ENCODE results near the gene DCUN1D5. TPM values are rescaled to one million over a fixed set of nuclear protein-coding genes. Genes with fewer than 3 reads are reported as not detected.
A peak's percentile ranks its signal among the peaks of the same experiment; 100 is the strongest.

DCUN1D5 gene
- total RNA-seq, 1 donor from 2014 or later: 87.1 TPM

- Mint-ChIP-seq H3K4me3 (no peak overlapping the region), H3K27me3 (no peaks in the 10 kb centered on the region), H3K27ac (no peak overlapping the region), H3K36me3 (ENCODE audit: low read depth) (peaks cover 49% of the 10 kb centered on the region), H3K4me1 (no peaks in the 10 kb centered on the region), H3K9me3 (no peaks in the 10 kb centered on the region)
- intact Hi-C loops (cut with micrococcal nuclease): loop anchor here (2.0 kb wide), 1 partner anchor 14 kb away; the partner anchor contains the start of gene DCUN1D5
- DNase-seq: no peak
Observed at GRCh38 chr11:103078710-103079109, 13.2 kb downstream of the DCUN1D5 start.

DNA sequence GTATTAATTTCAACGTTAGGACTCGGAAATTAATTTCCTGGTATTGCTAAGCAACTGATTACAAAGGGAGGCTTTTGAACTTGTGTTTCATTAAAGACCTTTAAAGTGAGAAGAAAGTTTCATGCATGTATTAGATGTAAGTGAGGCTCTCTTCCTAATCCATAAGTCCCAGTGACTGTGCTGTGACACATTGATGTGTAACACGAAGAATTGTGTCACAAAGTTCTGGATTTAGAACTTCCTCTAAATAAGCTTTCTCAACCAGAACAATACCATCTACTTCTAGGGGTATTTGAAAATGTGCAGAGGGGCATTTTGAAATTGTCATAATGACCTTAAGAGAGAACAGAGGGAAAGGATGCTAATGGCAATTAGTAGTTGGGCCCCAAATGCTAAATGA lies 14.4 kb downstream of the DCUN1D5 start:
- no peaks in the 10 kb centered on the region for H3K9me3 Mint-ChIP-seq
- H3K36me3 Mint-ChIP-seq (ENCODE audit: low read depth): peaks cover 51% of the 10 kb centered on the region
- H3K4me3 Mint-ChIP-seq: no peak overlapping the region
- intact Hi-C loops (cut with micrococcal nuclease): no loop called here
- DNase-seq: no peak
- H3K4me1 Mint-ChIP-seq: peaks cover 1% of the 10 kb centered on the region
- no peaks in the 10 kb centered on the region for H3K27me3 Mint-ChIP-seq
- no peak overlapping the region for H3K27ac Mint-ChIP-seq

- no peak for DNase-seq
- Mint-ChIP-seq H3K27ac (no peak overlapping the region), H3K27me3 (no peaks in the 10 kb centered on the region), H3K4me1 (peaks cover 1% of the 10 kb centered on the region), H3K4me3 (no peak overlapping the region), H3K9me3 (no peaks in the 10 kb centered on the region), H3K36me3 (ENCODE audit: low read depth) (peaks cover 52% of the 10 kb centered on the region)
- intact Hi-C loops (cut with micrococcal nuclease): no loop called here
Observed at GRCh38 chr11:103076361-103076760, 15.6 kb downstream of the DCUN1D5 start.

DNA sequence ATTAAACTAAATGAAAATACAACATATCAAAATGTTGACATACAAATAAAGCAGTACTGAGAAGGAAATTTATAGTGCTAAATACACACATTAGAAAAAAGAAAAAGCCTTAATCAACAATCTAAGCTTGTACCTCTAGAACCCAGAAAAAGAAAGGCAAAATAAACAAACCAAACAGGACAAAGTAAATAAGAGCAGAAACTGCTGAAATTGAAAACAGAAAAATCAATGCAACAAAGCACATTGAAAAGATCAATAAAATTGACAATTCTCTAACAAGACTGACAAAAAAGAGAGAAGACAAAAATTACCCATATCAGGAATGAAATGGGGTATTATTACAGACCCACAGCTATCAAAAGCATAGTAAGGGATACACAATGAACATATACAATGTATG lies 21.0 kb downstream of the DCUN1D5 start:
- intact Hi-C loops (cut with micrococcal nuclease): no loop called here
- Mint-ChIP-seq H3K9me3 (no peaks in the 10 kb centered on the region), H3K4me1 (peaks cover 35% of the 10 kb centered on the region), H3K27me3 (no peaks in the 10 kb centered on the region), H3K27ac (peak overlapping the region; percentile 19), H3K36me3 (ENCODE audit: low read depth) (peaks cover 53% of the 10 kb centered on the region), H3K4me3 (no peak overlapping the region)
- DNase-seq: no peak

- Mint-ChIP-seq H3K36me3 (ENCODE audit: low read depth) (peaks cover 55% of the 10 kb centered on the region), H3K9me3 (no peaks in the 10 kb centered on the region), H3K4me1 (peaks cover 35% of the 10 kb centered on the region), H3K27me3 (no peaks in the 10 kb centered on the region), H3K4me3 (peak overlapping the region; percentile 24), H3K27ac (no peak overlapping the region)
- intact Hi-C loops (cut with micrococcal nuclease): no loop called here
- no peak for DNase-seq
Observed at GRCh38 chr11:103070142-103070541, 21.8 kb downstream of the DCUN1D5 start.

- no peaks in the 10 kb centered on the region for H3K27me3 Mint-ChIP-seq
- H3K36me3 Mint-ChIP-seq (ENCODE audit: low read depth): peaks cover 53% of the 10 kb centered on the region
- H3K27ac Mint-ChIP-seq: peak overlapping the region; percentile 35
- peaks cover 35% of the 10 kb centered on the region for H3K4me1 Mint-ChIP-seq
- intact Hi-C loops (cut with micrococcal nuclease): no loop called here
- no peaks in the 10 kb centered on the region for H3K9me3 Mint-ChIP-seq
- DNase-seq: no peak
- no peak overlapping the region for H3K4me3 Mint-ChIP-seq
Observed at GRCh38 chr11:103069367-103069766, 22.6 kb downstream of the DCUN1D5 start.

DNA sequence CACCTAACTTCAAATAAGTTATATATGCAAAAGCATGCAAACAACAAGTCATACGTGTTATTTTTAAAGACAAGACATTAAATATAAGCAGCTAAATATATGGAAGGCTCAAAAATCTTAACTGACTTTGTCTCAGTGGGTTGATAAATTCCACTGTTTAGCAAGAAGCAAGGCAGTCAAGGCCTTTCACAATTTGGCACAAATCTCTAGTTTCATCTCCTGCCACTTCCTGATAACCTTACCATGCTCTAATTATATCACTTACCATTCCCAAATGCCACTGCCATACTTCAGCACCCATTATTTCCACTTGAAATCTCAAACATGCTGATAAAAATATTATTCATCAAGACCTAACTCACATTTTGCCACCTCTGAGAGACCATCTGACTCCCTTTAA lies 24.8 kb downstream of the DCUN1D5 start:
- intact Hi-C loops (cut with micrococcal nuclease): loop anchor here (2.0 kb wide), 1 partner anchor 26 kb away; the partner anchor contains the start of gene DCUN1D5

GRCh38 chr11:103061656-103062055 lies 30.3 kb downstream of the DCUN1D5 start:
- Mint-ChIP-seq H3K4me1 (peaks cover 1% of the 10 kb centered on the region), H3K27ac (no peak overlapping the region), H3K36me3 (ENCODE audit: low read depth) (peaks cover 38% of the 10 kb centered on the region), H3K27me3 (no peaks in the 10 kb centered on the region), H3K9me3 (no peaks in the 10 kb centered on the region), H3K4me3 (no peak overlapping the region)
- no peak for DNase-seq
- intact Hi-C loops (cut with micrococcal nuclease): no loop called here

More for the DNA sequence above, 24.8 kb downstream of the DCUN1D5 start:
- no peak for DNase-seq
- Mint-ChIP-seq H3K4me1 (peaks cover 34% of the 10 kb centered on the region), H3K9me3 (no peaks in the 10 kb centered on the region), H3K4me3 (no peak overlapping the region), H3K36me3 (ENCODE audit: low read depth) (peaks cover 52% of the 10 kb centered on the region), H3K27me3 (no peaks in the 10 kb centered on the region), H3K27ac (no peak overlapping the region)

DNA sequence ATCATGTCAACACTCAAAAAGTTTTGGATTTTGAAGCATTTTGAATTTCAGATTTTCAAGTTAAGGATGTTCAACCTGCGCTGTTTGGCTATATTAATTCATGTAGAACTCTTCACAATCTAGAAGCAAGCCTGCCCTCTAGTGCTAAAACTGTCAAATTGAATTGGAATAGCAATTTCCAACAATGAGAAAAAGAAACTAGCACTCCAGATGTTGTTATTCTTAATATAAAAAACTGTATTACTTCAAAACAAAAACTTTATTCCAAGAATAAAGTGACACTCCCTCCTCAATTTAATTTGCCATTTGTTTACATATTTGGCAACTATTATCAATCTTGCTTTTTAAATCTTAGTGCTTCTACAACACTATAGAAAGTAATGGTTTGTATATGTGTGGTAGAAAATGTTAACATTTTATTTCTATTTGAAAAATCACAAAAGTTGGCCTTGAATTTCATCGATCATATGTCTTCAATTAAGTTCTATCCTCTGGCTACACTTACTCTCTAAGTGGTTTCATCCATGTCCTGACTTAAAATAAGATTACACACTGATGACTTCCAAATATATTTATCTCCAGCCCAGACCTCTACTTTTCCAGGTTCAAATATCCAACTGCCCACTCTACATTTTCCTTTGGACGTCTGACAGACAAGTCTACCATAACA lies 36.6 kb downstream of the DCUN1D5 start:
- no peak overlapping the region for H3K4me3 Mint-ChIP-seq
- peaks cover 5% of the 10 kb centered on the region for H3K4me1 Mint-ChIP-seq
- intact Hi-C loops (cut with micrococcal nuclease): loop anchor here (1.0 to 10.0 kb wide), 4 partner anchors 19 to 321 kb away; no protein-coding TSS in a partner anchor
- H3K27me3 Mint-ChIP-seq: no peaks in the 10 kb centered on the region
- H3K36me3 Mint-ChIP-seq (ENCODE audit: low read depth): peaks cover 11% of the 10 kb centered on the region
- no peaks in the 10 kb centered on the region for H3K9me3 Mint-ChIP-seq
- H3K27ac Mint-ChIP-seq: no peak overlapping the region
- DNase-seq: peak; percentile 64

GRCh38 chr11:103053997-103054396 lies 38.0 kb downstream of the DCUN1D5 start:
- H3K27me3 Mint-ChIP-seq: no peaks in the 10 kb centered on the region
- peaks cover 9% of the 10 kb centered on the region for H3K36me3 Mint-ChIP-seq (ENCODE audit: low read depth)
- no peak overlapping the region for H3K27ac Mint-ChIP-seq
- H3K4me1 Mint-ChIP-seq: peaks cover 5% of the 10 kb centered on the region
- DNase-seq: no peak
- H3K4me3 Mint-ChIP-seq: no peak overlapping the region
- H3K9me3 Mint-ChIP-seq: no peaks in the 10 kb centered on the region
- intact Hi-C loops (cut with micrococcal nuclease): loop anchor here (10.0 kb wide), 2 partner anchors 69 to 319 kb away; no protein-coding TSS in a partner anchor

DNA sequence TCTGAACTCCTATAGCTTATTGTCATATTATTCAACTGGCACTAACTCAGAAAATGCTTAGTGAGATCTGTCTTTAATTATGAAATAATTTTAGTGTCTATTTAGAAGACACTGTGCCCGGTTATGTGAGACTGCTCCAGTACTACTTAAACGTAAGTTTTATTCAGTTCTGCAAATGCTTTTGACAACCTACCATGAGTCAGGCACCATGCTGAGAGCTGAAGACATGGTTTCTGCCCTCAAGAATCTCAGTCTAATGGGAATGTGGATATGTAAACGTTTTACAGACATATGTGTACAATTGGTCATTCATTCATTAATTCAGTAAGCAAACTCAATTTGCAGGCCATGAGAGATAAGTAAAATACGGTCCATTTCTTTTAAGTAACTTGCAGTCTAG lies 40.0 kb downstream of the DCUN1D5 start:
- DNase-seq: no peak
- Mint-ChIP-seq H3K4me1 (peaks cover 5% of the 10 kb centered on the region), H3K36me3 (ENCODE audit: low read depth) (peaks cover 5% of the 10 kb centered on the region), H3K9me3 (no peaks in the 10 kb centered on the region), H3K27ac (peak overlapping the region; percentile 30), H3K27me3 (no peaks in the 10 kb centered on the region), H3K4me3 (no peak overlapping the region)
- intact Hi-C loops (cut with micrococcal nuclease): loop anchor here (10.0 kb wide), 2 partner anchors 67 to 317 kb away; no protein-coding TSS in a partner anchor

GRCh38 chr11:103051151-103051801 lies 40.7 kb downstream of the DCUN1D5 start:
- no peak overlapping the region for H3K4me3 Mint-ChIP-seq
- peaks cover 5% of the 10 kb centered on the region for H3K4me1 Mint-ChIP-seq
- intact Hi-C loops (cut with micrococcal nuclease): loop anchor here (10.0 kb wide), 2 partner anchors 66 to 316 kb away; no protein-coding TSS in a partner anchor
- DNase-seq: no peak
- no peaks in the 10 kb centered on the region for H3K9me3 Mint-ChIP-seq
- H3K27ac Mint-ChIP-seq: peak overlapping the region; percentile 30
- H3K27me3 Mint-ChIP-seq: no peaks in the 10 kb centered on the region
- H3K36me3 Mint-ChIP-seq (ENCODE audit: low read depth): peaks cover 5% of the 10 kb centered on the region

- no peak for DNase-seq
- no peaks in the 10 kb centered on the region for H3K27me3 Mint-ChIP-seq
- intact Hi-C loops (cut with micrococcal nuclease): loop anchor here (10.0 kb wide), 2 partner anchors 66 to 316 kb away; no protein-coding TSS in a partner anchor
- no peaks in the 10 kb centered on the region for H3K9me3 Mint-ChIP-seq
- no peak overlapping the region for H3K27ac Mint-ChIP-seq
- H3K36me3 Mint-ChIP-seq (ENCODE audit: low read depth): peaks cover 5% of the 10 kb centered on the region
- H3K4me1 Mint-ChIP-seq: peaks cover 5% of the 10 kb centered on the region
- no peak overlapping the region for H3K4me3 Mint-ChIP-seq
Observed at GRCh38 chr11:103050351-103050750, 41.6 kb downstream of the DCUN1D5 start.

- Mint-ChIP-seq H3K4me1 (peaks cover 5% of the 10 kb centered on the region), H3K36me3 (ENCODE audit: low read depth) (peaks cover 5% of the 10 kb centered on the region), H3K9me3 (no peaks in the 10 kb centered on the region), H3K27ac (no peak overlapping the region), H3K4me3 (no peak overlapping the region), H3K27me3 (no peaks in the 10 kb centered on the region)
- DNase-seq: no peak
- intact Hi-C loops (cut with micrococcal nuclease): no loop called here
Observed at GRCh38 chr11:103047837-103048236, 44.1 kb downstream of the DCUN1D5 start.
